ENCODE data around the gene WDR70. TPM values are rescaled to one million over a fixed set of nuclear protein-coding genes. Genes with fewer than 3 reads are reported as not detected.

Gene WDR70
- total and polyA plus RNA-seq, 4 donors = 4.0 to 17.7 (median 14.5) TPM

GRCh38 chr5:37567566-37567965 is 188.4 kb downstream of the WDR70 start (continued):
- TF ChIP-seq REST (IDR thresholded peaks at IDR 0.05) (no peak), GABPA (IDR thresholded peaks at IDR 0.05 in 1 of 2, conservative IDR thresholded peaks at IDR 0.05 in 1 of 2) (no peak), ATF3 (IDR thresholded peaks at IDR 0.05) (no peak), RXRA (IDR thresholded peaks at IDR 0.05) (no peak), JUND (IDR thresholded peaks at IDR 0.05) (no peak)

GRCh38 chr5:37568018-37568753 is 189.1 kb downstream of the WDR70 start:
- Histone ChIP-seq H3K27ac (ENCODE audit: low read depth in 1 of 2, low read length in 2 of 2) (no peak overlapping the region), H3K9me3 (ENCODE audit: control insufficient read depth in 4 of 4, low read length in 3 of 4) (no peaks in the 10 kb centered on the region), H3K4me1 (ENCODE audit: control insufficient read depth in 4 of 4, insufficient read depth in 4 of 4, low read length in 3 of 4) (no peaks in the 10 kb centered on the region), H3K27me3 (ENCODE audit: control insufficient read depth in 4 of 4, insufficient read depth in 4 of 4, low read length in 3 of 4) (no peaks in the 10 kb centered on the region), H3K9ac (ENCODE audit: low read depth in 1 of 2, low read length in 2 of 2) (no peak overlapping the region), H3K36me3 (ENCODE audit: control insufficient read depth in 4 of 4, insufficient read depth in 3 of 4, low read depth in 1 of 4, low read length in 3 of 4) (no peaks in the 10 kb centered on the region), H3K4me3 (ENCODE audit: low read depth in 1 of 3, low read length in 3 of 3) (no peak overlapping the region)
- TF ChIP-seq FOXA1 (IDR thresholded peaks at IDR 0.05) = no peak
- TF ChIP-seq ZBTB33 (IDR thresholded peaks at IDR 0.05) = no peak
- TF ChIP-seq RAD21 (IDR thresholded peaks at IDR 0.05) = no peak
- TF ChIP-seq JUND (IDR thresholded peaks at IDR 0.05) = no peak
- no peak for TF ChIP-seq FOXA2 (IDR thresholded peaks at IDR 0.05)
- TF ChIP-seq RXRA (IDR thresholded peaks at IDR 0.05) = no peak
- TF ChIP-seq HNF4G (IDR thresholded peaks at IDR 0.05) = no peak
- TF ChIP-seq NR2F2 (IDR thresholded peaks at IDR 0.05) = no peak
- TF ChIP-seq YY1 (IDR thresholded peaks at IDR 0.05) = no peak
- TF ChIP-seq HNF4A (conservative IDR thresholded peaks at IDR 0.05) = no peak
- no peak for TF ChIP-seq TAF1 (conservative IDR thresholded peaks at IDR 0.05)
- TF ChIP-seq MAX (IDR thresholded peaks at IDR 0.05) = no peak
- no peak for DNase-seq (ENCODE audit: low spot score)

- Histone ChIP-seq H3K4me3 (ENCODE audit: low read depth in 1 of 3, low read length in 3 of 3) (no peak overlapping the region), H3K9me3 (ENCODE audit: control insufficient read depth in 4 of 4, low read length in 3 of 4) (no peaks in the 10 kb centered on the region), H3K27ac (ENCODE audit: low read depth in 1 of 2, low read length in 2 of 2) (no peak overlapping the region), H3K4me1 (ENCODE audit: control insufficient read depth in 4 of 4, insufficient read depth in 4 of 4, low read length in 3 of 4) (no peaks in the 10 kb centered on the region), H3K9ac (ENCODE audit: low read depth in 1 of 2, low read length in 2 of 2) (no peak overlapping the region), H3K27me3 (ENCODE audit: control insufficient read depth in 4 of 4, insufficient read depth in 4 of 4, low read length in 3 of 4) (no peaks in the 10 kb centered on the region), H3K36me3 (ENCODE audit: control insufficient read depth in 4 of 4, insufficient read depth in 3 of 4, low read depth in 1 of 4, low read length in 3 of 4) (no peaks in the 10 kb centered on the region)
- no peak for DNase-seq (ENCODE audit: low spot score)
- no peak for TF ChIP-seq CTCF (IDR thresholded peaks at IDR 0.05; ENCODE audit: low read depth, low read length, missing input control)
- TF ChIP-seq JUND (IDR thresholded peaks at IDR 0.05) = no peak
- no peak for TF ChIP-seq TAF1 (conservative IDR thresholded peaks at IDR 0.05)
- TF ChIP-seq GABPA (IDR thresholded peaks at IDR 0.05 in 1 of 2, conservative IDR thresholded peaks at IDR 0.05 in 1 of 2) = no peak
- no peak for TF ChIP-seq RAD21 (IDR thresholded peaks at IDR 0.05)
- no peak for TF ChIP-seq FOXA2 (IDR thresholded peaks at IDR 0.05)
- TF ChIP-seq NR2F2 (IDR thresholded peaks at IDR 0.05) = no peak
- TF ChIP-seq HNF4G (IDR thresholded peaks at IDR 0.05) = no peak
- TF ChIP-seq SP1 (IDR thresholded peaks at IDR 0.05) = no peak
- no peak for TF ChIP-seq ZBTB33 (IDR thresholded peaks at IDR 0.05)
- TF ChIP-seq FOXA1 (IDR thresholded peaks at IDR 0.05) = no peak
- no peak for TF ChIP-seq EGR1 (IDR thresholded peaks at IDR 0.05; ENCODE audit: low read depth in 2 of 2)
These were observed 189.8 kb downstream of the WDR70 start for GRCh38 chr5:37568893-37569292.

Measured in liver (tissue), 9 donors.